ENCODE data around the gene SLC25A28. TPM values are rescaled to one million over a fixed set of nuclear protein-coding genes. Genes with fewer than 3 reads are reported as not detected.

The SLC25A28 gene
- total RNA-seq, 2 experiments from 2014 or later = 31.6 to 36.3 TPM

DNA sequence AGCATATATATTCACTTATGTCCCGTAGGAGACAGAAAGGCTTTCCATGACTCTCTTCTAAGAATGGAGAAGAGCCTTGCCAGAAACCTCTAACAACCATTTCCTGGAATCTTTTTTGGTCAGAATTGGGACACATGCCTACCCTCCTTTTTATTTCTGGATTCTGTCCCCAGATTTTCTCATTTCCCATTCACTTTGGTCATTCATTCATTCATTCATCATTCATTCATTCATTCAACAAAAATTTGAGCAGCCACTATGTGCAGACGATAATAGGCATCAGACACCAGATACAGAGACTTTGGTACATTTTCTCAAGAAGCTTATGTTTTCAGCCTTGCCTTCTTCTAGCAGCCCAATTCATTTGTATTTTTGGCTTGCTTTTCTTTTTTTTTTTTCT is 45.1 kb upstream of the SLC25A28 start:
- no peak for TF ChIP-seq EZH2phosphoT487 (IDR thresholded peaks at IDR 0.05; ENCODE audit: borderline replicate concordance, low read depth, low read length)
- CTCF ChIA-PET (ENCODE audit: unreplicated experiment) = no interaction called here
- H4K20me1 ChIP-seq (ENCODE audit: insufficient read depth, low read length) = no peaks in the 10 kb centered on the region
- H3K4me1 ChIP-seq (ENCODE audit: insufficient read depth, low read length, poor library complexity, severe bottlenecking) = no peaks in the 10 kb centered on the region
- H3K79me2 ChIP-seq (ENCODE audit: insufficient read depth, low read depth, low read length) = no peaks in the 10 kb centered on the region
- intact Hi-C loops (cut with micrococcal nuclease; ENCODE audit: unreplicated experiment) = no loop called here
- BruUV-seq (replicated peaks) = no TSS peak
- POLR2A ChIA-PET = interaction anchor here (0.7 kb wide), 1 partner anchor 191 kb away, joined by 3 read pairs; no protein-coding TSS in a partner anchor
- no peak overlapping the region for H3K4me2 ChIP-seq (ENCODE audit: low read length)
- no peaks in the 10 kb centered on the region for H3K9me3 ChIP-seq (ENCODE audit: low read length)
- no peaks in the 10 kb centered on the region for H3K36me3 ChIP-seq (ENCODE audit: insufficient read depth, low read length)
- DNase-seq (ENCODE audit: low spot score) = no peak
- H2AFZ ChIP-seq (ENCODE audit: low read length) = no peak overlapping the region
- no peak overlapping the region for H3K27ac ChIP-seq (ENCODE audit: low read depth, low read length, poor library complexity, severe bottlenecking)
- no peaks in the 10 kb centered on the region for H3K9me2 ChIP-seq (ENCODE audit: insufficient read depth, low read length)
- H3K4me3 ChIP-seq (ENCODE audit: low read depth, low read length, poor library complexity, severe bottlenecking) = no peak overlapping the region

GRCh38 chr10:99661377-99661763 is 41.1 kb upstream of the SLC25A28 start:
- Histone ChIP-seq H3K79me2 (ENCODE audit: insufficient read depth, low read depth, low read length) (no peaks in the 10 kb centered on the region), H4K20me1 (ENCODE audit: insufficient read depth, low read length) (no peaks in the 10 kb centered on the region), H3K36me3 (ENCODE audit: insufficient read depth, low read length) (no peaks in the 10 kb centered on the region), H3K4me1 (ENCODE audit: insufficient read depth, low read length, poor library complexity, severe bottlenecking) (no peaks in the 10 kb centered on the region), H3K27ac (ENCODE audit: low read depth, low read length, poor library complexity, severe bottlenecking) (no peak overlapping the region), H3K9me2 (ENCODE audit: insufficient read depth, low read length) (no peaks in the 10 kb centered on the region), H3K4me3 (ENCODE audit: low read depth, low read length, poor library complexity, severe bottlenecking) (no peak overlapping the region), H3K4me2 (ENCODE audit: low read length) (no peak overlapping the region), H2AFZ (ENCODE audit: low read length) (no peak overlapping the region), H3K9me3 (ENCODE audit: low read length) (no peaks in the 10 kb centered on the region)
- CTCF ChIA-PET (ENCODE audit: unreplicated experiment) = interaction anchor here (1.0 kb wide), 1 partner anchor 71 kb away, joined by 3 read pairs; the partner anchor contains the start of genes COX15 and CUTC
- POLR2A ChIA-PET = interaction anchor here (0.5 to 0.7 kb wide), 4 partner anchors 70 to 424 kb away, joined by 3 to 4 read pairs (median 3); no protein-coding TSS in a partner anchor
- intact Hi-C loops (cut with micrococcal nuclease; ENCODE audit: unreplicated experiment) = no loop called here
- no peak for DNase-seq (ENCODE audit: low spot score)
- BruUV-seq (replicated peaks) = no TSS peak
- no peak for TF ChIP-seq CTCF (conservative IDR thresholded peaks at IDR 0.05; ENCODE audit: low read length)
- TF ChIP-seq EZH2phosphoT487 (IDR thresholded peaks at IDR 0.05; ENCODE audit: borderline replicate concordance, low read depth, low read length) = no peak

GRCh38 chr10:99660662-99661376 is 40.6 kb upstream of the SLC25A28 start:
- CTCF ChIA-PET (ENCODE audit: unreplicated experiment) = no interaction called here
- Histone ChIP-seq H3K27ac (ENCODE audit: low read depth, low read length, poor library complexity, severe bottlenecking) (no peak overlapping the region), H3K9me2 (ENCODE audit: insufficient read depth, low read length) (no peaks in the 10 kb centered on the region), H3K4me1 (ENCODE audit: insufficient read depth, low read length, poor library complexity, severe bottlenecking) (no peaks in the 10 kb centered on the region), H3K79me2 (ENCODE audit: insufficient read depth, low read depth, low read length) (no peaks in the 10 kb centered on the region), H3K4me2 (ENCODE audit: low read length) (no peak overlapping the region), H3K9me3 (ENCODE audit: low read length) (no peaks in the 10 kb centered on the region), H4K20me1 (ENCODE audit: insufficient read depth, low read length) (no peaks in the 10 kb centered on the region), H2AFZ (ENCODE audit: low read length) (no peak overlapping the region), H3K4me3 (ENCODE audit: low read depth, low read length, poor library complexity, severe bottlenecking) (no peak overlapping the region), H3K36me3 (ENCODE audit: insufficient read depth, low read length) (no peaks in the 10 kb centered on the region)
- no peak for DNase-seq (ENCODE audit: low spot score)
- TF ChIP-seq CTCF (conservative IDR thresholded peaks at IDR 0.05; ENCODE audit: low read length) (no peak), EZH2phosphoT487 (IDR thresholded peaks at IDR 0.05; ENCODE audit: borderline replicate concordance, low read depth, low read length) (no peak)
- no TSS peak for BruUV-seq (replicated peaks)
- POLR2A ChIA-PET = interaction anchor here (0.5 to 1.7 kb wide), 5 partner anchors 10 to 425 kb away, joined by 3 to 4 read pairs (median 3); no protein-coding TSS in a partner anchor
- intact Hi-C loops (cut with micrococcal nuclease; ENCODE audit: unreplicated experiment) = no loop called here

Measured in OCI-LY7 (cell line).